GM12878 (cell line): Measurements from ENCODE around the gene CPD. TPM values are rescaled to one million over a fixed set of nuclear protein-coding genes. Genes with fewer than 3 reads are reported as not detected.

ENCODE experiments used
- ATAC-seq: fragments of 200-7000 bp; cut with Tn5 transposase; 3 replicates; pipeline ENCODE4 v1.9.1; 2020; ENCODE audit warnings: mild to moderate bottlenecking, moderate library complexity
- BruUV-seq: library from RNA; stranded (reverse); fragments of 400-500 nt; replicated peaks from 2 replicates; lab custom pipeline; 2021; lab: Mats Ljungman, UMichigan
- CTCF ChIA-PET: fragments of 300-600 bp; sonication (Branson Sonifier 250); formaldehyde crosslinking; extraction: SDS; loops from one replicate; lab custom pipeline; 2021; ENCODE audit warnings: inconsistent platforms; lab: Yijun Ruan, JAX
- POLR2A ChIA-PET: fragments of 350-600 bp; formaldehyde crosslinking; extraction: SDS; loops from one replicate; lab custom pipeline; 2021; ENCODE audit warnings: inconsistent platforms; lab: Charles Lee
- RAD21 ChIA-PET: fragments of 300-600 bp; sonication (Branson Sonifier 250); formaldehyde crosslinking; loops from one replicate; lab custom pipeline; 2023; ENCODE audit warnings: antibody characterized with exemption; ENCODE audit not compliant: unreplicated experiment; lab: Charles Lee
- SMC1A ChIA-PET: fragments of 300-600 bp; sonication (Branson Sonifier 250); formaldehyde crosslinking; loops from one replicate; lab custom pipeline; 2023; ENCODE audit not compliant: unreplicated experiment, uncharacterized antibody; lab: Charles Lee
- DNase-seq: peaks from one replicate; pipeline ENCODE4 v3.0.0-alpha.2; 2011; ENCODE audit warnings: low read depth, low spot score
- FAIRE-seq: peaks from 3 replicates; lab custom pipeline; 2011; peaks lifted over from hg19 to GRCh38; lab: Jason Lieb, UNC
- H2AFZ ChIP-seq: 2 replicates; pipeline ENCODE4 v1.6.0; 2011; ENCODE audit warnings: low read depth, low read length, control low read depth; ENCODE audit not compliant: control insufficient read depth
- H3K27ac ChIP-seq: 2 replicates; pipeline ENCODE4 v1.5.1; 2011; ENCODE audit warnings: control low read depth; ENCODE audit not compliant: control insufficient read depth, insufficient read depth
- H3K27me3 ChIP-seq, 2 experiments: replicated peaks in 1 of 2; 2 replicates each; pipeline versions ENCODE4 v1.6.0 to v1.6.1; 2011; ENCODE audit warnings: low read length in 1 of 2; ENCODE audit not compliant: control insufficient read depth in 2 of 2, insufficient read depth in 2 of 2
- H3K36me3 ChIP-seq, 2 experiments: 2 replicates each; pipeline ENCODE4 v1.5.1; 2011; ENCODE audit warnings: low read length in 1 of 2; ENCODE audit not compliant: control insufficient read depth in 2 of 2, insufficient read depth in 2 of 2
- H3K4me1 ChIP-seq: 2 replicates; pipeline ENCODE4 v1.6.1; 2011; ENCODE audit warnings: mild to moderate bottlenecking, low read length, moderate library complexity, mixed read lengths; ENCODE audit not compliant: control insufficient read depth, insufficient read depth
- H3K4me2 ChIP-seq: 2 replicates; pipeline ENCODE4 v1.6.0; 2011; ENCODE audit warnings: control low read depth; ENCODE audit not compliant: control insufficient read depth, insufficient read depth
- H3K4me3 ChIP-seq: fragments of 200-600 bp; sonication (generic); 2 replicates; pipeline ENCODE4 v1.5.1; 2016
- H3K79me2 ChIP-seq: 2 replicates; pipeline ENCODE4 v1.6.0; 2011; ENCODE audit warnings: low read length; ENCODE audit not compliant: control insufficient read depth, insufficient read depth
- H3K9ac ChIP-seq: 2 replicates; pipeline ENCODE4 v1.8.0; 2011; ENCODE audit warnings: low read length, control low read depth, mixed read lengths; ENCODE audit not compliant: control insufficient read depth, insufficient read depth
- H3K9me3 ChIP-seq: replicated peaks from 3 replicates; pipeline ENCODE4 v1.5.1; 2011; ENCODE audit warnings: mild to moderate bottlenecking, low read length; ENCODE audit not compliant: control insufficient read depth, insufficient read depth
- H4K20me1 ChIP-seq: 2 replicates; pipeline ENCODE4 v1.6.0; 2011; ENCODE audit not compliant: control insufficient read depth, insufficient read depth
- EP300 ChIP-seq, 2 experiments: fragments of 150-350 bp in 1 of 2; IDR thresholded peaks; 2 replicates each; pipeline ENCODE4 v1.6.1; 2011 to 2012; ENCODE audit warnings: low read depth in 2 of 2, low read length in 2 of 2, borderline replicate concordance in 1 of 2, improper control_type of control experiment in 1 of 2, inconsistent platforms in 1 of 2; ENCODE audit not compliant: control insufficient read depth in 1 of 2
- SPI1 ChIP-seq: IDR thresholded peaks from 2 replicates; pipeline ENCODE4 v1.6.1; 2011; ENCODE audit warnings: low read depth, mild to moderate bottlenecking, low read length, moderate library complexity, borderline replicate concordance; ENCODE audit not compliant: insufficient read depth
- YY1 ChIP-seq: IDR thresholded peaks from 2 replicates; pipeline ENCODE4 v1.6.1; 2011; ENCODE audit warnings: low read depth, mild to moderate bottlenecking, low read length
- WGBS: methylation state at CpG from one replicate; pipeline ENCODE4 v1.1.6; 2016; ENCODE audit warnings: low lambda C conversion rate; ENCODE audit not compliant: insufficient replicate concordance, insufficient coverage; ENCODE audit errors: missing lambda C conversion rate; 5-methylcytosine and 5-hydroxymethylcytosine counted together
- in situ Hi-C: fragments of 300-500 bp; cut with MboI; formaldehyde crosslinking; loops from 9 replicates; pipeline ENCODE4 v1.14.3; 2018; ENCODE audit warnings: mixed read lengths
- intact Hi-C: fragments of 100-400 bp; cut with micrococcal nuclease; formaldehyde crosslinking; loops from one replicate; pipeline ENCODE4 v1.14.2; 2022; ENCODE audit not compliant: unreplicated experiment
- polyA plus RNA-seq, 11 experiments: library from polyadenylated mRNA; depleted of rRNA in 4 of 11; unstranded in 6 of 11; stranded (reverse) in 5 of 11; fragments of >200 nt; fragmentation: Nextera tagmentation in 4 of 11; fragmentation: Illumina TruSeq in 1 of 11; extraction: Ambion mirVana in 4 of 11; extraction: Trizol in 1 of 11; gene quantifications; 1 replicate in 1 of 11; 2 replicates in 10 of 11; pipeline versions ENCODE4 v1.2.1 to v1.2.3, GENCODE V29; 2011 to 2016; ENCODE audit warnings: inconsistent platforms in 2 of 11, missing spikeins in 2 of 11, low read depth in 1 of 11
- total RNA-seq, 4 experiments: library from RNA; depleted of rRNA in 3 of 4; stranded (reverse); fragments of >200 nt in 3 of 4; fragmentation: Illumina TruSeq in 1 of 4; extraction: Trizol in 1 of 4; gene quantifications; 2 replicates each; pipeline versions ENCODE4 v1.2.1 to v1.2.3, GENCODE V29; 2013 to 2021

Gene CPD
- total and polyA plus RNA-seq, 10 of the 15 experiments (the other 5 are each of a cell fraction or from before 2014, with no cell fraction given), result 3.5 to 24.2 (median 15.7) TPM

GRCh38 chr17:30343796-30344195 is 34.9 kb upstream of the CPD start (continued):
- no peak for TF ChIP-seq EP300 (IDR thresholded peaks at IDR 0.05; ENCODE audit: borderline replicate concordance in 1 of 2, control insufficient read depth in 1 of 2, low read depth in 2 of 2, low read length in 2 of 2)

DNA sequence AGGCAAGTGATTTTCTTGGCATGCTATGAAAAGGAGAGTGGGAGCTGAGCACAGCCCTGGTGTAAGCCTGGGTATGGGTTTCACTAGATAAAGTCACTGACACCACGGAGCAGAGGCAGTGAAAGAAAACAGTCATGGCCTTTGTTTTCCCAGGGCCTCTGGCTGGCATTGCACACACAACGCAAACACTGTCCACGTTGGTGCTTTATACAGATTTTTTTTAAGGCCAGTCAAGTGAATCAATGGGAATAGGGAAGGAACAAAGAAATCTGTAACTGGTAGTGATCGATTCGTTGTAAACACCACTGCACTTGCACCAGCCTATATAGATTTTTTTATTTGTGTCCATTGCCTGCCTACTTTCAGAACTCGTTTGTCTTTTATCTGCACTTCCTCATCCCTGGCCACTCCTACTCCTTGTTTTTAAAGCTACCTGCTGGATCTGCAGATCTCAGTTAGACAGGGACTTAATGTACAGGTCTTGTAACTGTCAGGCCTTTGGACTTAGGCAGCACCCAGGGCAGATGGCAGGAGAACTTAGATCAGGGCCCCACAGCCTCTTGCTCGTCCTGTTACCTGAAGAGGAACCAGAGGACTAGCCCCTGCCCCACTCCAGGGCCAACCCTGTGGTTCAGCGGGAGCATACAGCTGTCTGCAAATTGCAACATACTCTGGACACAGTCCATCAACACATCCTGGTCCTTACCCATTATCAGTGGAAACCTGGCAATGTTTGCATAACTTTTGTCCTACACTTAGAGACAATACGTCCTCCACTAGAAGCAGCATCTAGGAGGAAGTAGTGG is 34.2 kb upstream of the CPD start:
- no peak overlapping the region for H3K27ac ChIP-seq
- H3K4me3 ChIP-seq, result no peak overlapping the region
- FAIRE-seq, result no peak
- POLR2A ChIA-PET, result interaction anchor here (1.0 kb wide), 1 partner anchor 14 kb away, joined by 3 read pairs; no protein-coding TSS in a partner anchor
- SMC1A ChIA-PET, result interaction anchor here (0.7 to 5.5 kb wide), 5 partner anchors 12 to 240 kb away, joined by 3 to 18 read pairs (median 4); no protein-coding TSS in a partner anchor
- WGBS, result 61% methylated on average over 9 of the region's 9 CpGs
- no peaks in the 10 kb centered on the region for H3K79me2 ChIP-seq
- DNase-seq, result no peak
- H3K27me3 ChIP-seq, result no peaks in the 10 kb centered on the region
- TF ChIP-seq YY1 (no peak), SPI1 (peak; percentile 65)
- no peak overlapping the region for H3K4me2 ChIP-seq
- CTCF ChIA-PET, result interaction anchor here (0.6 to 2.0 kb wide), 5 partner anchors 8 to 240 kb away, joined by 3 to 7 read pairs (median 4); partner anchors contain the start of gene TMIGD1
- H2AFZ ChIP-seq, result peak overlapping the region; percentile 56
- H4K20me1 ChIP-seq, result no peaks in the 10 kb centered on the region
- no peak for ATAC-seq
- no TSS peak for BruUV-seq
- H3K4me1 ChIP-seq, result peaks cover 8% of the 10 kb centered on the region
- no peaks in the 10 kb centered on the region for H3K9me3 ChIP-seq
- in situ Hi-C loops, result loop anchor here (5.0 kb wide), 1 partner anchor 373 kb away; no protein-coding TSS in a partner anchor
- RAD21 ChIA-PET, result interaction anchor here (0.7 to 2.0 kb wide), 6 partner anchors 17 to 240 kb away, joined by 3 to 6 read pairs (median 4); partner anchors contain the start of gene GOSR1
- H3K9ac ChIP-seq, result no peak overlapping the region
- H3K36me3 ChIP-seq, result no peaks in the 10 kb centered on the region
- intact Hi-C loops, result loop anchor here (5.0 kb wide), 2 partner anchors 213 to 373 kb away; no protein-coding TSS in a partner anchor
